Measurements from ENCODE around the gene ARPC5. TPM values are rescaled to one million over a fixed set of nuclear protein-coding genes. Genes with fewer than 3 reads are reported as not detected.

The ARPC5 gene
- total RNA-seq, 4 donors from 2014 or later = 73.0 to 234 (median 170) TPM

GRCh38 chr1:183600136-183600535, 35.4 kb downstream of the ARPC5 start:
- Histone ChIP-seq H3K27me3 (no peaks in the 10 kb centered on the region), H3K4me1 (no peaks in the 10 kb centered on the region), H3K4me3 (no peak overlapping the region), H3K27ac (no peak overlapping the region), H3K36me3 (no peaks in the 10 kb centered on the region), H3K9me3 (no peaks in the 10 kb centered on the region)
- DNase-seq = no peak
- TF ChIP-seq CTCF (IDR thresholded peaks at IDR 0.05) (no peak), POLR2A (IDR thresholded peaks at IDR 0.05) (no peak)
- intact Hi-C loops (cut with DNase I; ENCODE audit: low total_unique reads) = no loop called here

- no peaks in the 10 kb centered on the region for H3K27me3 ChIP-seq
- intact Hi-C loops (cut with DNase I; ENCODE audit: low total_unique reads) = no loop called here
- H3K36me3 ChIP-seq = no peaks in the 10 kb centered on the region
- H3K4me3 ChIP-seq = no peak overlapping the region
- H3K4me1 ChIP-seq = no peaks in the 10 kb centered on the region
- H3K9me3 ChIP-seq = no peaks in the 10 kb centered on the region
- DNase-seq = no peak
- no peak for TF ChIP-seq POLR2A (IDR thresholded peaks at IDR 0.05)
- TF ChIP-seq CTCF (IDR thresholded peaks at IDR 0.05) = no peak
- H3K27ac ChIP-seq = peak overlapping the region; percentile 40 to 53
These were observed 37.2 kb downstream of the ARPC5 start for GRCh38 chr1:183598386-183598785.

- H3K4me3 ChIP-seq = no peak overlapping the region
- DNase-seq = peak in 1 of 2 donors; percentile 32
- H3K4me1 ChIP-seq = no peaks in the 10 kb centered on the region
- no peaks in the 10 kb centered on the region for H3K36me3 ChIP-seq
- no peak for TF ChIP-seq CTCF (IDR thresholded peaks at IDR 0.05)
- TF ChIP-seq POLR2A (IDR thresholded peaks at IDR 0.05) = no peak
- H3K27ac ChIP-seq = peak overlapping the region; percentile 40 to 53
- H3K9me3 ChIP-seq = no peaks in the 10 kb centered on the region
- no peaks in the 10 kb centered on the region for H3K27me3 ChIP-seq
- intact Hi-C loops (cut with DNase I; ENCODE audit: low total_unique reads) = no loop called here
These were observed 37.8 kb downstream of the ARPC5 start for GRCh38 chr1:183597656-183598347.

- no peak overlapping the region for H3K4me3 ChIP-seq
- no peaks in the 10 kb centered on the region for H3K9me3 ChIP-seq
- H3K27me3 ChIP-seq = no peaks in the 10 kb centered on the region
- DNase-seq = no peak
- no peak overlapping the region for H3K27ac ChIP-seq
- no peaks in the 10 kb centered on the region for H3K4me1 ChIP-seq
- intact Hi-C loops (cut with DNase I; ENCODE audit: low total_unique reads) = no loop called here
- no peaks in the 10 kb centered on the region for H3K36me3 ChIP-seq
- TF ChIP-seq CTCF (IDR thresholded peaks at IDR 0.05) = no peak
These were observed 39.1 kb downstream of the ARPC5 start for GRCh38 chr1:183596500-183596899.

GRCh38 chr1:183595537-183595936, 40.0 kb downstream of the ARPC5 start:
- H3K27ac ChIP-seq = no peak overlapping the region
- no peak for DNase-seq
- no peaks in the 10 kb centered on the region for H3K9me3 ChIP-seq
- TF ChIP-seq POLR2A (IDR thresholded peaks at IDR 0.05) (no peak), CTCF (IDR thresholded peaks at IDR 0.05) (no peak)
- H3K4me3 ChIP-seq = no peak overlapping the region
- intact Hi-C loops (cut with DNase I; ENCODE audit: low total_unique reads) = no loop called here
- H3K27me3 ChIP-seq = no peaks in the 10 kb centered on the region
- no peaks in the 10 kb centered on the region for H3K4me1 ChIP-seq
- H3K36me3 ChIP-seq = no peaks in the 10 kb centered on the region
